Frontal cortex (tissue), 4 donors: ENCODE measurements around the gene MOB2. TPM values are rescaled to one million over a fixed set of nuclear protein-coding genes. Genes with fewer than 3 reads are reported as not detected.

ENCODE experiments used
- DNase-seq, 2 donors: peaks; one replicate each; pipeline ENCODE4 v3.0.0; 2012; ENCODE audit warnings: low spot score in 2 of 2
- FAIRE-seq: peaks from 2 replicates; lab custom pipeline; 2012; peaks lifted over from hg19 to GRCh38; lab: Jason Lieb, UNC
- total RNA-seq: library from RNA; depleted of rRNA; stranded (reverse); fragments of >200 nt; gene quantifications from one replicate; pipeline ENCODE4 v1.2.3, GENCODE V29; 2014
- donor health status: control.
- donor health status: control.
- donor health status: control.

Gene MOB2
- total RNA-seq, 1 donor from 2014 or later: 15.1 TPM

DNA sequence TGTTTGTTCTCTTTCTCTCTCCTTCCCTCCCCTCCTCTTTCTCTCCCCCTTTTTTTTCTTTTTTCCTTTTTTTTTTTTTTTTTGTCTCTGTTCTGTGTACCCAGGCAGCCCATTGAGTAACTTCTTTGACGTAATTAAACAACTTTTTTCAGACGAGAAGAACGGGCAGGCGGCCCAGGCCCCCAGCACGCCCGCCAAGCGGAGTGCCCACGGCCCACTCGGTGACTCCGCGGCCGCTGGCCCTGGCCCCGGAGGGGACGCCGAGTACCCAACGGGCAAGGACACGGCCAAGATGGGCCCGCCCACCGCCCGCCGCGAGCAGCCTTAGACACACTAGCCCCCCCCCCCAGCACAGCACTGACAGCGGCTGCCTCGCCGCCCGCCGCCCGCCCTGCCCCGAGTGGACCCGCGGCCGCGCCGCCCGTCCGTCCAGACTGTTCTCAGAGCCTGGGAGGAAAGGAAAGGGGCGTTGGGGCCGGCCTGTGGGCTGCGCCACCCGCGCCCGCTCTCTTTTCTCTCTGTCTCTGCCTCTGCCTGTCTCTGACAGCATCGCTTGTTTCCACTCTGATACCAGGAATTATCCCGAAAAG, 26.1 kb downstream of the MOB2 start:
- FAIRE-seq (no peak), DNase-seq (no peak)

DNA sequence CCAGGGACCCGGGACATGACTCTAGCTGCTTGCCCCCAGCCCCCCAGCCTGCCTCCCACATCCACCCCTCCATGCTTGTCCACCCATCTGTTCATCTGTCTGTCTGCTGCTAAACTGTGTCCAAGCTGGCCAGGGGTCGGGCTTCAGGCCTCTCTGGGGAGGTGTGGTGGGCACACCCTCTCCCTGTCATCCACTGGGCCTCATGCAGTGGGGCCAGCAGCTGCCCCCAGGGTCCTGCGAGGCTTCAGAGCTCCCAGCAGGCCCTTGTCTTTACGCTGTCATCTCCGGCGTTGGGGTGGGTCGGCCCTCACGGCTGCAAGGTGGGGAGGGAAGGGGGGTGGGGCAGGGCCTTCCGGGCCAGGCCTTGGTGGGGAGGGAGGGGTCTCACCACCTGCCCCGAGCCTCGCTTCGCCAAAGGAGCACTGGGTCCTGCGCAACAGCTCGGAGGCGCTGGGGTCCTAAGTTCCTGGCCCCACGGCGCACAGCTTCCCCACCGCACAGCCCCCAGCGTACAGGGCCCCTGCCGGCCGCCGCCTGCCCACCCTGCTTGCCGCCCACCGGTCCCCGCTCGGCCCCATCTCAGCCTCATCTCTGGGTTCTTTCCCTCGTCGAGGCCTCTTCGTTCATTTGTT, 26.7 kb downstream of the MOB2 start:
- DNase-seq (no peak), FAIRE-seq (no peak)

- DNase-seq: no peak
- no peak for FAIRE-seq
These were observed 27.4 kb downstream of the MOB2 start for GRCh38 chr11:1459219-1459575.

DNA sequence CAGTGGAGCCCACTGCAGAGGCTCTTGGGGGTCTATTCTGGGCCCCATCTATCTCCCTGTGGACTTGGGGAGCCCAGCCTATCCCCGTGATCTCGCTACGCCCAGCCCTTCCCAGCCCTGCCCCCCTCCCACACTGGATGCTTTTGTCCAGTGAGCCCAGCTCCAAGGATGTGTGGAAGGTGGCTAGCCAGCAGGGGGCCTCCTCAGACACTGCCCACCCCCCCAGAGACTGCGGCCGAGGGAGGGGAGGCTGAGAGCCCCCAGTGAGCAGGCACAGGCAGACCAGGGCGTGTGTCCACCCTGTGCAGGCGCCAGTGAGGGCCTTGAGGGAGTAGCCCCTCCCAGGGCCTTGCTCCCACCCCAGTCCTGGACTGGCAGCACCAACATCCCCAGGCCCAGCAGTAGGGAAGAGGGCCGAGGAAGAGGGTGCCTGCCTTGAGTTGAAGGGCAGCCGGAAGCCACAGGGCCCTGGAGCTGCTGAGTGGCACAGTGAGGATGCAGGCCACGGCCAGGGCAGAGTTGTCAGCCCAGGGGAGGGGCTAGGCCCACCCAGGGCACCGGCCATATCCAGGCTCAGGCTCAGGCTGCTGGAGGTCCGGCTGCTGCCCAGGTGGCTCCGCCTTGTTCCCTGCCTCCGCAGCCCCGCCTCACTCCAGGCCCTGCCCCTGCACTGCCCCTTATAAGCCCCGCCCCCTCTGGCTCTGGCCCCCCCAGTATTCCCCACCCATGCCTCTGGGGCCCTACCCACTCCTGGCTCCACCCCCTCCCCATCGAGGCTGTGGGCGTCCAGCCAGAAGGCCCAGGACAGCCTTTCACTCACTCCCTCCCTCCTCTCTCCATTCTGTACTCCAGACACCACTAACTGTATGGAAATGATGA, 28.0 kb downstream of the MOB2 start:
- DNase-seq (peak in 1 of 2 donors; percentile 76), FAIRE-seq (no peak)

DNA sequence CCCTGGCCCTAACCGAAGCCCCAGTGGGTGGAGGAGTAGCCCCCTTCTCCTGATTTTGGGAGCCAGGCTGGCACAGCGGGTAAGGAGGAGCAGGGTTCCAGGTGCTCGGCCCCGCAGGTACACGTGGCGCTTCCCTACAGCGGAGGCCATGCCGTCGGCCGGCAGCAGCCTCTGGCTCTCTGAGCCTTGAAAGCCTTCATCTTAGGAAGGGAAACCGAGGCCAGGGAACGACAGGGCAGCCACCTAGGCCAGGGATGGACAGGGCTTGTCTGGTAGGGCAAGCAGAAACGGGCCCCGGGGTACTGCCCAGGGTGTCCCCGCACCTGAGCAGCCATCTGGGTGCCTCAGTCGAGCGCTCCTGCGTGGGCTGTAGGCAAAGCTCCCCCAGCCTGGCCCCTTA, 28.7 kb downstream of the MOB2 start:
- no peak for FAIRE-seq
- DNase-seq: no peak

- FAIRE-seq (no peak), DNase-seq (no peak)
These were observed 29.3 kb downstream of the MOB2 start for GRCh38 chr11:1457326-1457680.

- FAIRE-seq: no peak
- no peak for DNase-seq
These were observed 29.8 kb downstream of the MOB2 start for GRCh38 chr11:1456596-1457325.

- FAIRE-seq: no peak
- DNase-seq: no peak
These were observed 30.4 kb downstream of the MOB2 start for GRCh38 chr11:1456176-1456575.

DNA sequence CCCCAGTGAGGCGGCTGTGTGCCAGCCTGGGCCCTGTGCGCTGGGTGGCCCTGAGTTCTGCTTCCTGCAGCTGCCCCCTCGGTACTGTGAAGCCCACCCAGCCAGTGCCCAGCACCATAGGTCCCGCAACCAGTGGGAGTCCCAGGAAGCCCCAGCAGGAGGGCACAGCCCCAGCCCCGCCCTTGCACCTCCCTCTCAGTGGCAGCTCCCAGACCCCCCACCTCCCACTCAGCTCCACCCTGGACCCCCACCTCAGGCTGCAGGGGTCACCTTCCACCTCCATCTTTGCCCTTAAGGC, 30.9 kb downstream of the MOB2 start:
- DNase-seq: no peak

GRCh38 chr11:1455032-1455762, 31.4 kb downstream of the MOB2 start:
- DNase-seq: no peak
- FAIRE-seq: no peak

More for the DNA sequence above, 30.9 kb downstream of the MOB2 start:
- FAIRE-seq: no peak

GRCh38 chr11:1454576-1454975, 32.0 kb downstream of the MOB2 start:
- FAIRE-seq: no peak

DNA sequence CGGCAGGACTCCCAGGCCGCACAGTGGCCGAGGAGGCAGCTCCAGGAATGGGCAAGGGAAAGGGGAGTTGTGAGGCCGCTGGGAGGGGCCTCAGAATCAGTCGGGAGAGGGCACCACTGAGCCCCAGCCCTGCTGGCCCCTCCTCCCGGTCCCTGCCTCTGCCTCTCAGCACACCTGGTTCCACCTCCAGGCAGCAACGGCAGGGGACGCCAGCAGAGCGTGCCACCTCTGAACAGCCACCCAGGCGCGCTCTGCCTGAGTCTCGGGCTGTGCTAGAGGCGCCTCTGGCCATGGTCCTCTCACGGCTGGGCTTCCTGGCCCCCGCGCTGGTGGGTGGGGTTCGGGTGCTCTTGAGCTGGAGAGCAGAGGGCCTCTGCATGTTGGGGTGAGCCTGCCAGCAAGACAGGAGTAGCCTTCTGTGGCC, 33.0 kb downstream of the MOB2 start:
- FAIRE-seq (no peak), DNase-seq (peak in 1 of 2 donors; percentile 66)

More at GRCh38 chr11:1454576-1454975, 32.0 kb downstream of the MOB2 start:
- no peak for DNase-seq

DNA sequence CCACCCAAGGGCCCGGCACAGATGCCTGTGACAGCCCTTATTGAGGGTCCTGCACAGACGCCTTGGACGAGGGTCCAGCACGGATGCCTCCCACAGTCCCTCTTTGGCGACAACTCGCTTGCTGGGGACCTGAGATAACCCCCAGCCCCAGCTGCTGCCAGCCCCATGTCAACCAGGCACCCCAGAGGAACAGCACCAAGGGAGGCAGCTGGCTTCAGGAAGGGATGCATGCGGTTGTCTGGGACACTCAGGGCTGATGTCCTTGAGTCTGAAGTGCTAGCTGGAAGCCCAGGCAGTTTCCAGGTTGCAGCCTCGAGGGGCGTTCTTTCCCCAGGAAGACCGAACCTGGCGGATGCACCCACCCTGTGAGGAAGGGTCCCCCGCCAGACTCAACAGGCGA, 33.8 kb downstream of the MOB2 start:
- FAIRE-seq (no peak), DNase-seq (no peak)

GRCh38 chr11:1451781-1452470, 34.7 kb downstream of the MOB2 start:
- DNase-seq (no peak), FAIRE-seq (no peak)

- no peak for DNase-seq
- FAIRE-seq: no peak
These were observed 35.4 kb downstream of the MOB2 start for GRCh38 chr11:1450949-1451710.

- FAIRE-seq: no peak
- no peak for DNase-seq
These were observed 36.2 kb downstream of the MOB2 start for GRCh38 chr11:1450344-1450875.

DNA sequence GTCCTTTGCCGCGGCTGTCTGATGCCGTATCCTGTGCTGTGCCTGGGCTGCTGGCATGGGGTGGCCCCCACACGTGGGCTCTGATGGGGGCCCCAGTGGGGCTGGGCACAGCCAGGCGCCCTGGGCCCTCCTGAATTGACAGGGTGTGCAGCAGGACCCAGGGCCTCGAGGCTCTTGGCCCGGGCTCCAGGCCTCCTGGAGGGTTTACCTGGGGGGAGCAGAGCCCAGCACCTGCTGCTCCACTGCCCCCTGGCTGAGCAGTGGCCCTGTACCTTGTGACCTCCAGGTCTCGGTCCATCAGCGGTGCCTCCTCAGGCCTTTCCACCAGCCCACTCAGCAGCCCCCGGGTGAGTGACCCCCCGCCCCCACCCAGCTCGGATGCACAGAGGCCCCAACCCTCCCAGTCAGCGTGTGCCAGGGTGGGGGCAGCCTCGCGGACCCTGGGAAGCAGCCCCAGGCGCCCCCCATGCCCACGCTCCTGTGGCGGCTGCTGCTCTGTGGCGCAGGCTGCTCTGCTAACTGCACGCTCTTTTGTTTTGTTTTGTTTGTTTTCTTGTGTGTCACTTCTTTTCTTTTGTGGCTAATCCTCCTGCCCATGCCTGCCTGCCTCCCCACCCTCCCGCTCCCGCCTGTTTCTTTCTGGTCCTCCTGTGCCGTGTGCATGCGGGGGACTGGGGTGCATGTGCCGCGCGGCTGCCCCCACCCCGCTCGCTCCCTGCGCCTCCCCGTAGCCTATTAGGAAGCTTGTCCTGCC, 36.9 kb downstream of the MOB2 start:
- DNase-seq: no peak
- no peak for FAIRE-seq

GRCh38 chr11:1448882-1449281, 37.7 kb downstream of the MOB2 start:
- DNase-seq (peak; percentile 67 to 68), FAIRE-seq (no peak)
